SK-N-MC (cell line): ENCODE measurements around the gene TPX2.

Experiments
- DNase-seq: peaks from one replicate; pipeline ENCODE4 v3.0.0-alpha.2; 2011; ENCODE audit warnings: low read depth, low spot score
- H3K27ac ChIP-seq: fragments of 200-600 bp; sonication (generic); 2 replicates; pipeline ENCODE4 v1.5.1; 2016; ENCODE audit warnings: mixed run types
- H3K36me3 ChIP-seq: fragments of 200-600 bp; sonication (generic); 2 replicates; pipeline ENCODE4 v1.6.1; 2017; ENCODE audit warnings: antibody characterized with exemption, low read length, mixed read lengths; ENCODE audit not compliant: insufficient read depth
- H3K4me3 ChIP-seq: fragments of 200-600 bp; sonication (generic); 2 replicates; pipeline ENCODE4 v1.5.1; 2016
- H3K9ac ChIP-seq: fragments of 200-600 bp; sonication (generic); 2 replicates; pipeline ENCODE4 v1.8.0; 2017; ENCODE audit warnings: mixed run types, mixed read lengths; ENCODE audit not compliant: insufficient read length
- H3K9me3 ChIP-seq: fragments of 200-600 bp; sonication (generic); 2 replicates; pipeline ENCODE4 v1.6.1; 2017; ENCODE audit warnings: low read depth, mild to moderate bottlenecking, antibody characterized with exemption, low read length, moderate library complexity, mixed read lengths
- EZH2 ChIP-seq: fragments of 200-600 bp; sonication (generic); IDR thresholded peaks from one replicate; pipeline ENCODE4 v1.6.1; 2017; ENCODE audit warnings: antibody characterized with exemption
- FOXP2 ChIP-seq: optimal IDR thresholded peaks from 2 replicates; pipeline ENCODE3; 2011; ENCODE audit warnings: mild to moderate bottlenecking, moderate library complexity; ENCODE audit not compliant: insufficient read depth; ENCODE audit errors: extremely low read length, control extremely low read depth
- POLR2AphosphoS5 ChIP-seq: IDR thresholded peaks from 2 replicates; pipeline ENCODE4 v1.6.1; 2012; ENCODE audit warnings: mild to moderate bottlenecking, low read depth, low read length, borderline replicate concordance

The TPX2 gene

GRCh38 chr20:31788578-31788977 lies 49.5 kb downstream of the TPX2 start:
- TF ChIP-seq POLR2AphosphoS5, result no peak
- no peak for TF ChIP-seq FOXP2
- no peak for TF ChIP-seq EZH2
- Histone ChIP-seq H3K4me3 (no peak overlapping the region), H3K27ac (no peak overlapping the region), H3K9ac (no peak overlapping the region), H3K9me3 (no peaks in the 10 kb centered on the region), H3K36me3 (peaks cover 95% of the 10 kb centered on the region)
- no peak for DNase-seq

- Histone ChIP-seq H3K27ac (no peak overlapping the region), H3K9me3 (no peaks in the 10 kb centered on the region), H3K9ac (no peak overlapping the region), H3K36me3 (peaks cover 93% of the 10 kb centered on the region), H3K4me3 (no peak overlapping the region)
- TF ChIP-seq FOXP2, result no peak
- no peak for TF ChIP-seq EZH2
- no peak for TF ChIP-seq POLR2AphosphoS5
- no peak for DNase-seq
These were observed 51.3 kb downstream of the TPX2 start for GRCh38 chr20:31790401-31790800.

GRCh38 chr20:31797364-31797763 lies 58.3 kb downstream of the TPX2 start:
- no peak overlapping the region for H3K9ac ChIP-seq
- DNase-seq, result no peak
- no peak overlapping the region for H3K4me3 ChIP-seq
- H3K27ac ChIP-seq, result no peak overlapping the region; the same call in 1 of the 2 replicates
- TF ChIP-seq FOXP2 (no peak), POLR2AphosphoS5 (no peak), EZH2 (no peak)
- peaks cover 96% of the 10 kb centered on the region for H3K36me3 ChIP-seq
- H3K9me3 ChIP-seq, result no peaks in the 10 kb centered on the region

- Histone ChIP-seq H3K9ac (no peak overlapping the region), H3K4me3 (no peak overlapping the region), H3K36me3 (peaks cover 86% of the 10 kb centered on the region), H3K9me3 (no peaks in the 10 kb centered on the region), H3K27ac (no peak overlapping the region)
- TF ChIP-seq POLR2AphosphoS5 (no peak), EZH2 (no peak), FOXP2 (no peak)
- no peak for DNase-seq
These were observed 62.4 kb downstream of the TPX2 start for GRCh38 chr20:31801508-31801907.

GRCh38 chr20:31803552-31804291 lies 64.6 kb downstream of the TPX2 start:
- TF ChIP-seq POLR2AphosphoS5 (no peak), EZH2 (no peak), FOXP2 (no peak)
- Histone ChIP-seq H3K9me3 (no peaks in the 10 kb centered on the region), H3K9ac (no peak overlapping the region), H3K36me3 (peaks cover 77% of the 10 kb centered on the region), H3K4me3 (no peak overlapping the region), H3K27ac (no peak overlapping the region)
- no peak for DNase-seq

GRCh38 chr20:31806564-31807355 lies 67.7 kb downstream of the TPX2 start:
- H3K27ac ChIP-seq, result no peak overlapping the region
- H3K36me3 ChIP-seq, result peaks cover 47% of the 10 kb centered on the region
- no peak overlapping the region for H3K9ac ChIP-seq
- DNase-seq, result no peak
- H3K9me3 ChIP-seq, result no peaks in the 10 kb centered on the region
- H3K4me3 ChIP-seq, result no peak overlapping the region
- TF ChIP-seq EZH2 (no peak), FOXP2 (no peak), POLR2AphosphoS5 (no peak)

- Histone ChIP-seq H3K9me3 (no peaks in the 10 kb centered on the region), H3K9ac (no peak overlapping the region), H3K4me3 (no peak overlapping the region), H3K36me3 (peaks cover 30% of the 10 kb centered on the region), H3K27ac (no peak overlapping the region)
- no peak for DNase-seq
- TF ChIP-seq EZH2 (no peak), POLR2AphosphoS5 (no peak), FOXP2 (no peak)
These were observed 69.4 kb downstream of the TPX2 start for GRCh38 chr20:31808481-31808880.

- no peak for DNase-seq
- TF ChIP-seq FOXP2 (no peak), EZH2 (no peak), POLR2AphosphoS5 (no peak)
- Histone ChIP-seq H3K4me3 (no peak overlapping the region), H3K27ac (no peak overlapping the region), H3K36me3 (peaks cover 20% of the 10 kb centered on the region), H3K9ac (no peak overlapping the region), H3K9me3 (no peaks in the 10 kb centered on the region)
These were observed 70.6 kb downstream of the TPX2 start for GRCh38 chr20:31809661-31810060.
